Parathyroid adenoma (tissue), 2 donors: ENCODE data around the gene ELOVL6.
A peak's percentile ranks its signal among the peaks of the same experiment; 100 is the strongest.
"Not testable (repeated sequence)": the region's sequence is repeated elsewhere in the genome, so short reads cannot be mapped to it uniquely, and the experiment has no call there.

ENCODE experiments used
- H2AFZ ChIP-seq: fragments of 300-600 bp; sonication (generic); one replicate; pipeline ENCODE4 v1.7.0; 2017; ENCODE audit warnings: antibody characterized with exemption, mild to moderate bottlenecking
- H3K27ac ChIP-seq: fragments of 300-600 bp; sonication (generic); one replicate; pipeline ENCODE4 v1.7.0; 2017
- H3K27me3 ChIP-seq: fragments of 300-600 bp; sonication (generic); one replicate; pipeline ENCODE4 v1.7.0; 2017; ENCODE audit warnings: low read length; ENCODE audit not compliant: control insufficient read depth, insufficient read depth
- H3K36me3 ChIP-seq: fragments of 300-600 bp; sonication (generic); one replicate; pipeline ENCODE4 v1.7.0; 2017; ENCODE audit warnings: low read length; ENCODE audit not compliant: control insufficient read depth, insufficient read depth
- H3K4me1 ChIP-seq: fragments of 300-600 bp; sonication (generic); one replicate; pipeline ENCODE4 v1.7.0; 2017; ENCODE audit warnings: control low read depth
- H3K4me2 ChIP-seq: fragments of 300-600 bp; sonication (generic); one replicate; pipeline ENCODE4 v1.7.0; 2017; ENCODE audit warnings: low read length
- H3K4me3 ChIP-seq: fragments of 300-600 bp; sonication (generic); one replicate; pipeline ENCODE4 v1.7.0; 2017; ENCODE audit warnings: low read depth, low read length
- H3K79me2 ChIP-seq: fragments of 300-600 bp; sonication (generic); one replicate; pipeline ENCODE4 v1.7.0; 2017; ENCODE audit warnings: control low read depth
- H3K9ac ChIP-seq: fragments of 300-600 bp; sonication (generic); one replicate; pipeline ENCODE4 v1.7.0; 2017; ENCODE audit warnings: mild to moderate bottlenecking
- H3K9me3 ChIP-seq: fragments of 300-600 bp; sonication (generic); one replicate; pipeline ENCODE4 v1.7.0; 2017; ENCODE audit warnings: low read length; ENCODE audit not compliant: control insufficient read depth
- CTCF ChIP-seq: fragments of 300-600 bp; sonication (generic); IDR thresholded peaks from one replicate; pipeline ENCODE4 v1.7.0; 2017; ENCODE audit warnings: antibody characterized with exemption, mild to moderate bottlenecking
- donor health status: primary hyperparathyroidism.

The ELOVL6 gene

GRCh38 chr4:110195561-110196205 lies 2.7 kb downstream of the ELOVL6 start:
- H3K79me2 ChIP-seq = no peaks in the 10 kb centered on the region
- TF ChIP-seq CTCF = no peak
- H3K9ac ChIP-seq = no peak overlapping the region
- H3K27me3 ChIP-seq = no peaks in the 10 kb centered on the region
- H3K27ac ChIP-seq = peak overlapping the region; percentile 36
- no peaks in the 10 kb centered on the region for H3K36me3 ChIP-seq
- no peaks in the 10 kb centered on the region for H3K4me1 ChIP-seq
- peak overlapping the region; percentile 86 for H2AFZ ChIP-seq
- H3K4me2 ChIP-seq = peak overlapping the region; percentile 98
- H3K4me3 ChIP-seq = peak overlapping the region; percentile 74
- no peaks in the 10 kb centered on the region for H3K9me3 ChIP-seq

- no peaks in the 10 kb centered on the region for H3K27me3 ChIP-seq
- H3K9me3 ChIP-seq = no peaks in the 10 kb centered on the region
- H3K36me3 ChIP-seq = no peaks in the 10 kb centered on the region
- no peak overlapping the region for H3K27ac ChIP-seq
- no peak overlapping the region for H3K4me3 ChIP-seq
- no peaks in the 10 kb centered on the region for H3K79me2 ChIP-seq
- H3K4me2 ChIP-seq = no peak overlapping the region
- H3K4me1 ChIP-seq = no peaks in the 10 kb centered on the region
- H2AFZ ChIP-seq = peak overlapping the region; percentile 34
- TF ChIP-seq CTCF = no peak
- H3K9ac ChIP-seq = no peak overlapping the region
Observed at GRCh38 chr4:110193822-110194761, 4.3 kb downstream of the ELOVL6 start.

- H3K9me3 ChIP-seq, H3K4me2 ChIP-seq, H3K79me2 ChIP-seq, H3K27me3 ChIP-seq, H3K27ac ChIP-seq, H3K9ac ChIP-seq, H3K4me1 ChIP-seq, H3K4me3 ChIP-seq, H3K36me3 ChIP-seq: not testable (repeated sequence)
- peak overlapping the region; percentile 34 for H2AFZ ChIP-seq
Observed at GRCh38 chr4:110193287-110193686, 5.1 kb downstream of the ELOVL6 start.

- Histone ChIP-seq H3K36me3 (no peaks in the 10 kb centered on the region), H3K9me3 (no peaks in the 10 kb centered on the region), H3K9ac (no peak overlapping the region), H2AFZ (no peak overlapping the region), H3K4me3 (no peak overlapping the region), H3K4me2 (no peak overlapping the region), H3K27me3 (no peaks in the 10 kb centered on the region), H3K4me1 (no peaks in the 10 kb centered on the region), H3K27ac (no peak overlapping the region), H3K79me2 (no peaks in the 10 kb centered on the region)
- no peak for TF ChIP-seq CTCF
Observed at GRCh38 chr4:110190249-110190648, 8.2 kb downstream of the ELOVL6 start.

GRCh38 chr4:110188113-110188512 lies 10.3 kb downstream of the ELOVL6 start:
- Histone ChIP-seq H3K4me2 (no peak overlapping the region), H2AFZ (no peak overlapping the region)

More at GRCh38 chr4:110188113-110188512, 10.3 kb downstream of the ELOVL6 start:
- Histone ChIP-seq H3K4me1 (no peaks in the 10 kb centered on the region), H3K27ac (no peak overlapping the region), H3K79me2 (no peaks in the 10 kb centered on the region), H3K36me3 (no peaks in the 10 kb centered on the region), H3K9ac (no peak overlapping the region), H3K27me3 (no peaks in the 10 kb centered on the region), H3K9me3 (no peaks in the 10 kb centered on the region), H3K4me3 (no peak overlapping the region)
- no peak for TF ChIP-seq CTCF
